22Rv1 (cell line): ENCODE measurements around the gene TMEM174.

Source experiments
- H3K27ac ChIP-seq: fragments of 450-650 bp; 2 replicates; pipeline ENCODE4 v1.5.1; 2017
- ZFX ChIP-seq: fragments of 450-650 bp; IDR thresholded peaks from 2 replicates; pipeline ENCODE4 v1.6.1; 2017; ENCODE audit warnings: antibody characterized with exemption, borderline replicate concordance
- TF ChIP-seq, protein P1 (sequence below): fragments of 450-650 bp; IDR thresholded peaks from 2 replicates; pipeline ENCODE4 v1.5.1; 2017; ENCODE audit warnings: mild to moderate bottlenecking

The TMEM174 gene

DNA sequence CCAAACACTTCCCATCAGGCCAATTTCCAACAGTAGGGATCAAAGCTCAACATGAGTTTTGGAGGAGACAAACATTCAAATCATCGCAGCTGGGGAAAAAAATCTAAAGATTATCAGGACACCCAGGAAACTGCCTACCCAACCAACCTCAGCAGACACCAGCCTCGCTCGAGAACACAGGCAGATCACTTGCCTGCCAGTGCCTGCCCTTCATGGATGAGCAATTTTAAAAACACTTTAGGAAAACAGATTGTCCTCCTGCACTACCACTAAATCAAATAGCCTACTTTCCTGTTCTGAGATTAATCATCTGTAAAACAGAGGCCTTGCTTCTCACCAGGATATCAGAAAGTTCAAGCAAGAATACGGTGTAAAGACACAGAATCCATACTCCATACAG is 14.7 kb upstream of the TMEM174 start:
- no peak overlapping the region for H3K27ac ChIP-seq
- TF ChIP-seq, protein P1, sequence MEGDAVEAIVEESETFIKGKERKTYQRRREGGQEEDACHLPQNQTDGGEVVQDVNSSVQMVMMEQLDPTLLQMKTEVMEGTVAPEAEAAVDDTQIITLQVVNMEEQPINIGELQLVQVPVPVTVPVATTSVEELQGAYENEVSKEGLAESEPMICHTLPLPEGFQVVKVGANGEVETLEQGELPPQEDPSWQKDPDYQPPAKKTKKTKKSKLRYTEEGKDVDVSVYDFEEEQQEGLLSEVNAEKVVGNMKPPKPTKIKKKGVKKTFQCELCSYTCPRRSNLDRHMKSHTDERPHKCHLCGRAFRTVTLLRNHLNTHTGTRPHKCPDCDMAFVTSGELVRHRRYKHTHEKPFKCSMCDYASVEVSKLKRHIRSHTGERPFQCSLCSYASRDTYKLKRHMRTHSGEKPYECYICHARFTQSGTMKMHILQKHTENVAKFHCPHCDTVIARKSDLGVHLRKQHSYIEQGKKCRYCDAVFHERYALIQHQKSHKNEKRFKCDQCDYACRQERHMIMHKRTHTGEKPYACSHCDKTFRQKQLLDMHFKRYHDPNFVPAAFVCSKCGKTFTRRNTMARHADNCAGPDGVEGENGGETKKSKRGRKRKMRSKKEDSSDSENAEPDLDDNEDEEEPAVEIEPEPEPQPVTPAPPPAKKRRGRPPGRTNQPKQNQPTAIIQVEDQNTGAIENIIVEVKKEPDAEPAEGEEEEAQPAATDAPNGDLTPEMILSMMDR: no peak
- no peak for TF ChIP-seq ZFX

DNA sequence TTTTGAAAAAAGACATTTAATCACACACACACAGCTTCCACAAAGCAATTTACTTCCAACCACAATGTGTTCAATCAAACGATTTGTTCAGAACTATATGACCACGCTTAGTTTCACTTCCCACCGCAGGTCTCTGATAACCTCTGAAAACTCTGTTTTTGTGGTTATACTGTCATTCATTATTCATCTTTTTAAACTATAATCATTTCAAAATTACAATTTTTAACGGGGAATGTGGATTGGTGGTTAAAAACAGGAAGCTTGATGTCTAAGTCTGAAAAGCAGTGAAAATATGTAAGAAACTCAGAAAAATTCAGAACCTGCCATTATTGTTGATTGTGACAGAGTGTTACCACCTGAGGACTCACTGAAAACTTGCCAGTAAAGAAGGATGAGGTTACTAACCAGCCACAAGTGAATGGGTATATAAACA is 12.7 kb upstream of the TMEM174 start:
- no peak overlapping the region for H3K27ac ChIP-seq
- no peak for TF ChIP-seq ZFX
- TF ChIP-seq, protein P1: no peak

DNA sequence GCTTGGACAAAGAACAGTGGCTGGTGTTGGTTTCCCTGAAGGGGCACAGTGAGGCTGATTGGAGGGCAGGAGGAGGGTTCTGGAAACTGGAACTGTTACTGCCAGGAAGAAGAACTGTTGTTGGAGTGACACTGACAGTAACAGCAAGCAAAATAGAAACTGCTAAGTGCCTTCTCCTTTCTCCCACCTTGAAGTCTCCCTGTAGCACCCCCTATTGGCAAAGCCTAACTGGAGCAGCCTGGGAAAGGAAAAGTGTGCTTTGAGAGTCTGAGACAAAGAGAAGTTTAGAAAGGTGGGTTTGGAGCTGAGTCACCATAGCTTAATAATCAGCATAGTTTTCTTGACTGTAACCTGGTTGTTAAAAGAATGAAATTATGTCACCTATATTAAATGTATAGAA is 2.5 kb upstream of the TMEM174 start:
- TF ChIP-seq, protein P1: peak; percentile 62
- TF ChIP-seq ZFX: no peak
- no peak overlapping the region for H3K27ac ChIP-seq

DNA sequence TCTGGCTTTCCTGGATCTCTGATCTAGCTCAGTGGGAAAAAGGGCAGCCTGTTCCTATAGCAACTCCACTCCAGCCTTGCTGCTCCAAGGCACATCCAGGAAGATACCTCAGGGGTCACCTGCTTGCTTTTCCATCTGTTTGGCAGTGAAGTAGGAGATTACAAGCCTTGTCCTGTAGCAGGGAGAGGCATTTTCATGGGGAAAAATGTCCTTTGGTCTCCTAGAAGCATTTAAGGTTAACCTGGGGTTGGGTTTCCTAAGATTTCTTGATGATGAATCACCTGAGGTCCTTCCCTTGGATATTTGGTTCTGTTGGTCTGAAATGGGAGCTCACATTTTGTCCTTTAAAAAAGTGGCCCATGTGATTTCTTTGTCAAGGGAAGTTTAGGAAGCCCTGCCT is 1.5 kb upstream of the TMEM174 start:
- TF ChIP-seq, protein P1: no peak
- no peak for TF ChIP-seq ZFX
- H3K27ac ChIP-seq: no peak overlapping the region

DNA sequence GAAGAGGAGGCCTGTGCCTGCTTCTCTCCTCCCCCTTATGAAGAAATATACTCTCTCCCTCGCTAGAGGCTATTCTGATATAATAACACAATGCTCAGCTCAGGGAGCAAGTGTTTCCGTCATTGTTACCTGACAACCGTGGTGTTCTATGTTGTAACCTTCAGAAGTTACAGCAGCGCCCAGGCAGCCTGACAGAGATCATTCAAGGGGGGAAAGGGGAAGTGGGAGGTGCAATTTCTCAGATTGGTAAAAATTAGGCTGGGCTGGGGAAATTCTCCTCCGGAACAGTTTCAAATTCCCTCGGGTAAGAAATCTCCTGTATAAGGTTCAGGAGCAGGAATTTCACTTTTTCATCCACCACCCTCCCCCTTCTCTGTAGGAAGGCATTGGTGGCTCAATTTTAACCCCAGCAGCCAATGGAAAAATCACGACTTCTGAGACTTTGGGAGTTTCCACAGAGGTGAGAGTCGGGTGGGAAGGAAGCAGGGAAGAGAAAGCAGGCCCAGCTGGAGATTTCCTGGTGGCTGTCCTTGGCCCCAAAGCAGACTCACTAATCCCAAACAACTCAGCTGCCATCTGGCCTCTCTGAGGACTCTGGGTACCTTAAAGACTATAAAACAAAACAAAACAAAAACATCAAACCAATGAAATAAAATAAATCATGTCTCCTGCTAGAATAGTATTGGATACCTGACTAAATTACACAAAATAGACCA is 1.3 kb downstream of the TMEM174 start:
- H3K27ac ChIP-seq: no peak overlapping the region
- no peak for TF ChIP-seq ZFX
- TF ChIP-seq, protein P1: no peak

DNA sequence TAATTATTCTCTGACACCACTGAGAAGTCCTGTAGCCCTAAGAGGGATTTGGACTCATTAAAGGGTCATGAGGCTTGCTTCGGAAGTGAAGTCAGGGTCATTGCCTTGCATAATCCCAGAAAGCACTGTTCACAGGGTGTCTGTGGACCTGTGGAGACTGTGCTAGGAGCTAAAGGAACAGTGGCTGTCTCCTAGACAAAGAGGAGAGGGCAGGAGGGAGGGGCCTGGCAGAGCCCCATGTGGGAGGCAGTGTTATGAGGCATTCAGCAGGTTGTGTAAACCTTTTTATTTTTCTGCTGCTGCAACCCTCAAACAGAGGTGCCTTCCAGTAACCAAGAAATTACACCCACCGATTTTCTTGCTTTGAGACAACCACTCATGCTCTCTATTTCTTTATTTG is 3.3 kb downstream of the TMEM174 start:
- TF ChIP-seq, protein P1: no peak
- no peak for TF ChIP-seq ZFX

DNA sequence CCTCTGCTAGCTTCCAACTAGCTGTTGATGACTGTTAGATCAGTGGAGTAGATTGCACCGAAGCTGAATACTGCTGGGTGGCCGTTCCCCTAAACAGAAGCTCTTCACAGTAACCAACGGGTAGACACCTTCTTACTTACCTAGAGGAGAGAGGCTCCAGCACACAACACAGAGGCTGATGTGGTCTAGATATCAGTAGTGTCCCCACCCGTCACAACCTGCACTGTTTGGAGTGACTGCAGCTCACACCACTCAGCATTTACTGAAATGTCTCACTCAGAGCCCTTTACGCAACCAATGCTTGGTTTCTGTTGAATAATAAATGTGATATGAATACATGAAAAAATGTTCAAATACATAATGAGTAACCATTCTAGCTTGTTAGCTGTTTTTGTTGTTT is 5.3 kb downstream of the TMEM174 start:
- TF ChIP-seq, protein P1: no peak
- no peak for TF ChIP-seq ZFX
- no peak overlapping the region for H3K27ac ChIP-seq

More for the DNA sequence above, 3.3 kb downstream of the TMEM174 start:
- no peak overlapping the region for H3K27ac ChIP-seq
